HT-29 (cell line): ENCODE data around the gene STAT5B. TPM values are rescaled to one million over a fixed set of nuclear protein-coding genes. Genes with fewer than 3 reads are reported as not detected.
"Not testable (repeated sequence)": the region's sequence is repeated elsewhere in the genome, so short reads cannot be mapped to it uniquely, and the experiment has no call there.

Experiments used
- DNase-seq: peaks from one replicate; pipeline ENCODE4 v3.0.0-alpha.2; 2015; ENCODE audit warnings: low spot score
- total RNA-seq: library from RNA; depleted of rRNA; stranded (reverse); fragments of >200 nt; shearing (Covaris generic); gene quantifications from 2 replicates; pipeline ENCODE4 v1.2.3, GENCODE V29; 2014; rRNA removed

The STAT5B gene
- 11.1 and 13.9 TPM in 2 replicates for total RNA-seq

- peak; percentile 63 for DNase-seq
These were observed at the start of gene STAT5B for GRCh38 chr17:42276359-42276608. Gene STAT5B, minus strand, starts transcription at chr17:42276391. Its CDS starts 44,264 bp downstream, at chr17:42232127.

- peak; percentile 34 for DNase-seq
These were observed 48.8 kb upstream of the STAT5B start for GRCh38 chr17:42325026-42325425.

- DNase-seq, result no peak
These were observed 47.1 kb upstream of the STAT5B start for GRCh38 chr17:42323268-42323773.

- DNase-seq, result peak; percentile 92
These were observed 46.4 kb upstream of the STAT5B start for GRCh38 chr17:42322382-42323267.

- no peak for DNase-seq
These were observed 45.4 kb upstream of the STAT5B start for GRCh38 chr17:42321555-42321954.

- DNase-seq, result not testable (repeated sequence)
These were observed 41.8 kb upstream of the STAT5B start for GRCh38 chr17:42317967-42318366.

- DNase-seq, result no peak
These were observed 41.2 kb upstream of the STAT5B start for GRCh38 chr17:42317266-42317845.

- no peak for DNase-seq
These were observed 40.6 kb upstream of the STAT5B start for GRCh38 chr17:42316755-42317154.

- no peak for DNase-seq
These were observed 39.4 kb upstream of the STAT5B start for GRCh38 chr17:42315402-42316156.

GRCh38 chr17:42313773-42314566 is 37.8 kb upstream of the STAT5B start:
- no peak for DNase-seq

- DNase-seq, result no peak
These were observed 37.2 kb upstream of the STAT5B start for GRCh38 chr17:42313389-42313772.

- no peak for DNase-seq
These were observed 36.3 kb upstream of the STAT5B start for GRCh38 chr17:42312285-42313130.

GRCh38 chr17:42312035-42312284 is 35.8 kb upstream of the STAT5B start:
- DNase-seq, result no peak

- no peak for DNase-seq
These were observed 35.2 kb upstream of the STAT5B start for GRCh38 chr17:42311240-42312034.

GRCh38 chr17:42310787-42311215 is 34.6 kb upstream of the STAT5B start:
- no peak for DNase-seq

- DNase-seq, result no peak
These were observed 34.0 kb upstream of the STAT5B start for GRCh38 chr17:42309986-42310786.

GRCh38 chr17:42309142-42309541 is 33.0 kb upstream of the STAT5B start:
- no peak for DNase-seq

- no peak for DNase-seq
These were observed 32.3 kb upstream of the STAT5B start for GRCh38 chr17:42308446-42308845.

- no peak for DNase-seq
These were observed 31.3 kb upstream of the STAT5B start for GRCh38 chr17:42307362-42307927.
